Left ventricle myocardium superior (tissue), 1 donor: ENCODE results near the gene MERTK. TPM values are rescaled to one million over a fixed set of nuclear protein-coding genes. Genes with fewer than 3 reads are reported as not detected.
"Not testable (repeated sequence)": the region's sequence is repeated elsewhere in the genome, so short reads cannot be mapped to it uniquely, and the experiment has no call there.

Source experiments
- ATAC-seq: fragments of 200-7000 bp; cut with Tn5 transposase; one replicate; pipeline ENCODE4 v1.9.1; 2020; ENCODE audit warnings: mild to moderate bottlenecking, moderate library complexity
- DNase-seq: peaks from one replicate; pipeline ENCODE4 v3.0.0-alpha.2; 2020
- intact Hi-C: fragments of 100-400 bp; cut with micrococcal nuclease; formaldehyde crosslinking; loops from one replicate; pipeline ENCODE4 v1.11.0; 2022
- total RNA-seq: library from RNA; stranded (reverse); fragmentation: NEBNext Ultra II Directional; extraction: Animal tissue kit (Norgen Biotek cat#: 25700); gene quantifications from one replicate; pipeline ENCODE4 v1.2.1, GENCODE V29; 2021
- donor health status: DM: no; HTN: yes; CAD: no; lungs with severe emphysema.

Gene MERTK
- total RNA-seq, 1 donor from 2014 or later, result 5.0 TPM

DNA sequence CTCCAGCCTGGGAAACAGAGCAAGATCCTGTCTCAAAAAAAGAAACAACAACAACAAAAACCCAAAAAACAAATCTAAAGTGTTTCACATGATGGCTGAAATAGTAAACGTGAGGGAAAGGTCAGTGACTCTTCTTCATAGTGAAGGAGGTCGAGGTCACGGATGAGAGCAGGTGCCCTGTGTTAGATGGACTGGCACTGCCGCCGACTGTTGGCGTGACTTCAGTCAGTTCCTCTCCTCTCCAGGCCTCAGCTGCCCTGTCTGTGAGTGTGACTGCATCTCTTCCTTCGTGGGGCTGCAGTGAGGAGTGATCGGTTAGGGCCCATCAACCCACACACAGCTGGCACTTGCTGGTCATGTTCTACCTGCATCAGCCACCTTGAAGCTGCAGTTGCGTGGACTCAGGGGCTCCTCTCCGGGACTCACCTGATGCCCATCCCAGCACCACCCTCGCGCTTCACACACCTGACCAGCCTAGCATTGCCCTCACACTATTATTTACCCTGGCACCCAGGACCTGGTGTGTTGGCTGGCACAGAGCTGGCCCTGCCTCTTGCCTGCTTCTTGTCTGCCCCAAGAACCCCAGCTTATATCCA, 126.6 kb downstream of the MERTK start:
- intact Hi-C loops, result no loop called here
- ATAC-seq (no peak), DNase-seq (no peak)

DNA sequence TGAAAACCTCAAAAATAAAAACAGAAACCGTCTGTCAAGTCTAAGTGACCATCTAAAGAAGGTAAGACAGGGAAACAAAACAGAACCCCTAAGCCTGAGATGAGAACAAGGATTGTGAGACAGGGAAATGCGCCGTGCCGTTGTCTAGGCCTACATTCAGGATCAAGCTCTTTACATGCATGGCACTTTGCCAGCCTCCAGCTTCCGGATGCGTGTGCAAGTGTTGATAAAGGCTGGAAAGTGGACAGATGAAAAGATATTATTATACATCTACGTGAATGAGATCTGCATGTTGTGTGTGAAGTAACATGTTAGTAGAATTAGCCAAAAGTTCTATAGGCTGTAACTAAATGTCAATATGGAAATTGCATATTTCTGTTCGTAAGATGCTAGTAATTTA, 128.1 kb downstream of the MERTK start:
- DNase-seq (no peak), ATAC-seq (no peak)
- intact Hi-C loops, result no loop called here

DNA sequence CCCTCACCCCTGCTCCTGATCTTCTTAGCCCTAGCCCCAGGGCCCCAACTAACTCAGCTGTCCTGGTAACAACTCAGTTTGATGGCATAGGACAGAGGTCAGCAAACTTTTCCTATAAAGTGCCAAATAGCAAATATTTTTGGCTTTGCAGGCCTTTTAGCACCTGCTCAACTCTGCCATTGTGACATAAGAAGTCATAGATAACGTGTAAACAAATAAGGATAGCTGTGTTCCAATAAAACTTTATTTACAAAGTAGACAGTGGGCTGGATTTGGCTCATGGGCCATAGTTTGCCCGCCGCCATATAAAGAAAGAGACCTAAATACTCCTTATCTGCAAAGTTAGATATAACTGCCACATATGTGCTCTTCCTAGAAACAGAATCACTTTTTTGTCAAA, 129.4 kb downstream of the MERTK start:
- intact Hi-C loops, result no loop called here
- ATAC-seq (no peak), DNase-seq (no peak)

DNA sequence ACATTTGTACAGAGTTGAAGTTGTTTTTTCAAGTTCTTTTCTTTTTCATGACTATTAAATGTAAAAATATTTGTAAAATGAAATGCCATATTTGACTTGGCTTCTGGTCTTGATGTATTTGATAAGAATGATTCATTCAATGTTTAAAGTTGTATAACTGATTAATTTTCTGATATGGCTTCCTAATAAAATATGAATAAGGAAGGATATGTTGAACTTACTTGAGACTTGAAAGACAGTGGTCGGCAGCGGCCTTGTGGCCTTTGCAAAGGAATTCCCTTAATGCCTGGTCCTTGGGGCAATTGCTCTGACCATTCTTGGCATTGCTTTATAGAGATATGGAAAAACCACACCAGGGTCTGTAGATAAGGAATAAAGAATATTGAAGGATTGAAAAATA, 130.8 kb downstream of the MERTK start:
- ATAC-seq, result no peak
- intact Hi-C loops, result no loop called here
- DNase-seq, result no peak

DNA sequence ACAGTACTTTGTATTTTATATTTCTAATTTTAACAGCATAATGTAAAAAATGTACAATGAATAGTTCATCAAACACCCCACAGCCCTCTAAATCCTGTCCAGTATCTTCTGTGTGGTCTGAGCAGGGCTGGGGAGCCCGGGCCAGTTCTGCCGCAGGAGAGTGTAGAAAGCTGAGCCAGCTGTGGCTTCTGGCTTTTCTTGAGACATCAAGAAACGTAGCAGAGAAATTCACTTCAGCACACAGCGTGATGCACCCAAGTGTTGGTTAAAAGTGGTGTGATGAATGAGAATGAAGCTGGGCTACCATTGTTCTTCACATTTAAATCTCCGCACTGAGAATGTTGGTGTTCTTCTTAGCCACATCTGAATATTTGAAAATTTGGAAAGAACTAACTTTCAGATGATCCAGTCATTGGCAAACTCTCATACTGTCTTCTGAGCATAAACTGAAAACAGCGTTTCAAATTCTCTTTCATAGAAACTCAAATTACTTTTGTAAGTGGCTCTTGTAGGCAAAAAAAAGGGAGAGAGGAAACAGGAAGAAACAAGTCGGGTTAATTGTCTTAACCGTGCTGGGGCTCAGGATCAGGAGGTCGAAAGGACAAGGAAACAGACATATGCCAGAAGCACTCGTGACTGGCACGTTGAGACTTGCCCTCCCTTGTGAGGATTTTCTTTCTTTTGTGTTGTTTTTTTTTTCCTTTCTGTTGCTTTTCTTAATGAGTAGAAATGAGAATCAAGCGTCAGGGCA, 133.2 kb downstream of the MERTK start:
- ATAC-seq (peak; percentile 57), DNase-seq (no peak)
- intact Hi-C loops, result loop anchor here (10.0 kb wide), 1 partner anchor 57 kb away; no protein-coding TSS in a partner anchor

DNA sequence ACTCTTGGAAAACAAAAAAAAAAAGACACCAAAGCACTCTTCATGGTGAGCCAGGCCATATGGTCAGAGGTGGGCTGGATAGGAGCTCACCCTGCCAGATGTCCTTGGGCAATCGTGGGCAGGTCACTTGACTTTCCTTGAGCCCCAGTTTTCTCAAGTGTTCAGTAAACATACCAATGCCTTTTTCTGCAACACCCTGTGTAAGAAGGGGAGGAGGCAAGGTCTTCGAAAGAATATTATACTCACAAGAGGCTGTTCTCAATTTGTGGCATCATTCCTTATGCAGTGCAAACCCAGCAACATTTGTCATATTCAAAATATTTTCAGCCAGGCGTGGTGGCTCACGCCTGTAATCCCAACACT, 133.8 kb downstream of the MERTK start:
- intact Hi-C loops, result loop anchor here (10.0 kb wide), 1 partner anchor 57 kb away; no protein-coding TSS in a partner anchor
- ATAC-seq (peak; percentile 52), DNase-seq (no peak)

DNA sequence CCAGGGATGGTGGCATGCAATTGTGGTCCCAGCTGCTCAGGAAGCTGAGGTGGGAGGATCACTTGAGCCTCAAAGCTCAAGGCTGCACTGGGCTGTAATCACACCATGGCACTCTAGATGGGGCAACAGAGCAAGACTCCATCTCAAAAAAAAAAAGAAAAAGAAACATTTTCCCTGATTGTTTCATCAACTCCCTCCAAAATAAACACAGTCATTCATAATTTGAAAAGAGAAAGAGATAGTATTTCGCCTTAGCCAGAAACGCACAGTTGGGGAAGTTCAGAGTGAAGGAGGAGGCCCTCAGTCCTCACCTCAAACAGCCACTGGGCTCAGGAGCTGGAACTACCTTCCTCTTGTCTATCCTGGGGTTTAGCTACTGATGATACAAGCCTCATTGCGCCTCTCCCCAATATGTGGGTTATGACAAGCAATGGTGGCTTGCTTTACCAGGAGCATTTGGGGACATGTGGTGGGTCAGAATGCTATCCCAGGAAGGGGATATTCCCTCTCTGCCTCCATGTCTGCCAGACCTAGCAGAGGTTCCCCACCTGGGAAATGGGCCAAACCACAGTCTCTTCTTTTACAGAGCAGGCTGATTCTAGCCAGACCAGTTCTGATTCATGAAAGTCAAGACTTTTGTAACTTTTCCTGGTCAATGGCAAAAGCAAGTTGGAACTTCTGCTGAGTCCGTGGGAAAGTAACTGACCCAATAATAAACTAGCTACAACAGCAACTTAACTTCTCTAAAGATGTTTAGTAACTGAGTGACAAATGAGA, 134.5 kb downstream of the MERTK start:
- intact Hi-C loops, result loop anchor here (10.0 kb wide), 1 partner anchor 58 kb away; no protein-coding TSS in a partner anchor
- ATAC-seq (peak; percentile 78), DNase-seq (no peak)

DNA sequence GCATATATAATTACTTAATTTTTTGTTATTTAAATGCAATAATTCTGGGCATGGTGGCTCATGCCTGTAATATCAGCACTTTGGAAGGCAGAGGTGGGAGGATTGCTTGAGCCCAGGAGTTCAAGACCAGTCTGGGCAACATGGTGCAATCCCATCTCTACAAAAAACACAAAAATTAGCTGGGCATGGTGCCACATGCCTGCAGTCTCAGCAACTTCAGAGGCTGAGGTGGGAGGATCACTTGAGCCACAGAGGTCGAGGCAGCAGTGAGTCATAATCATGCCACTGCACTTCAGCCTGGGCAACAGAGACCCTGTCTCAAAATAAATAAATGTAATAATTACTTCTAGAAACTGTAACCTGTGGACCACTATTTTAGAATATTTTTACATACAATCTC, 135.2 kb downstream of the MERTK start:
- ATAC-seq (peak; percentile 23), DNase-seq (no peak)
- intact Hi-C loops, result loop anchor here (10.0 kb wide), 1 partner anchor 59 kb away; no protein-coding TSS in a partner anchor

DNA sequence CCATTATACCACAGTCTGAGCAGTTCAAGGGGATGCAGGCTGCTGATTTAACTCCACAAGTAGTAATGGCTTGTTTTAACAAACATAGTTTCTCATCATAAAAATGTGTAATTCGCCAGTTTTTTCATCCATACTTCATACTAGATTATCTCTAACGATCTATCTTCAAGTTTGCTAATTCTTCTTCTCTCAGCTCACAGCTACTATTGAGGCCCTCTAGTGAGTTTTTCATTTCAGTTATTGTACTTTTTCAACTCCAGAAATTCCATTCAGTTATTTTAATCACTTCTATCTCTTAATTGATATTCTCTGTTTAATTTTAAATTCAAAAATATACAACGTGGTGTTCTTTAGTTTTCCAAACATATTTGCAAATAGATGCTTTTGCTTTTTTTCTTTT, 136.5 kb downstream of the MERTK start:
- intact Hi-C loops, result loop anchor here (10.0 kb wide), 1 partner anchor 60 kb away; no protein-coding TSS in a partner anchor
- DNase-seq (no peak), ATAC-seq (no peak)

DNA sequence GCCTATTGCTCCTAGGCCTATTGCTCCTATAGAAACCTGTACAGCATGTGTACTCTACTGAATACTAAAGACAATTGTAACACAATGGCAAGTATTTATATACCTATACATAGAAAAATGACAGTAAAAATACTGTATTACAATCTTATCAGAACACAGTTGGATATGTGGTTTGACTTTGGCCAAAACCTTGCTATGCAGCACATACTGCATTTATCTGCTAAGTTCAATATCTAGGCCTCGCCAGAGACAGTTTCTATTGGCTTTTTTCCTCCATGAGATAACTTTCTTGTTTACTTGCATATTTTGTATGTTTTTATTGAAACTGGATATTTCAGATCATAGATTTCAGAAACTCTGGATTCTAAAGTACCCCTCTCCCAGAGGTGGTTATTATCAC, 137.4 kb downstream of the MERTK start:
- DNase-seq (no peak), ATAC-seq (no peak)
- intact Hi-C loops, result loop anchor here (10.0 kb wide), 1 partner anchor 61 kb away; no protein-coding TSS in a partner anchor

DNA sequence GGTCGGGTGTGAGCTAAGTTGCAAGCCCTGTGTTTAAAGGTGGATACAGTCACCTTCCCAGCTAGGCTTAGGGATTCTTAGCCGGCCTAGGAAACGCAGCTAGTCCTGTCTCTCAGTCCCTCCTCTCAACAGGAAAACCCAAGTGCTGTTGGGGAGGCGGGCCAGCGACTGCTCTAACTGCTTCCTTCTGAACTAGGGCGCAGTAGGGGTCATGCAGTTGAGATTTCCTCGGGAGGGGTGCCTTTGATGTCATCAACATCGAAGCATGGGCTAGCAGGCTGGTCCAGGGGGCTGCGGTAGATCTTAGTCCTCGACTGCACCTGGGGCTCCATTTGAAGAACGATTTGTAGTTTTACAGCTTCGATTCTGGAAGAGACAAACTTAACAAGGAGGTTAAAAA, 141.1 kb downstream of the MERTK start:
- not testable (repeated sequence) for DNase-seq, ATAC-seq
- intact Hi-C loops, result loop anchor here (10.0 kb wide), 1 partner anchor 65 kb away; no protein-coding TSS in a partner anchor

DNA sequence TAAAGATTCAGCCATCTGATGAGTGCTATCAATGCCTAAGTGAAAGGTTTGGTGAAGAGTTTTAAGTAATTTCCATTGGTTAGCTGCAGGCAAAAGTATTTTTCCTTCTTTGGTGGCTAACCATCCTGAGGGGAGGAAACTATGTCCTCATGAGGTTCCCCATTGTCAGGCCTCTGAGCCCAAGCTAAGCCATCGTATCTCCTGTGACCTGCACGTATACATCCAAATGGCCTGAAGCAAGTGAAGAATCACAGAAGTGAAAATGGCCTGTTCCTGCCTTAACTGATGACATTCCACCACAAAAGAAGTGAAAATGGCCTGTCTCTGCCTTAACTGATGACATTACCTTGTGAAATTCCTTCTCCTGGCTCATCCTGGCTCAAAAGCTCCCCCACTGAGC, 141.7 kb downstream of the MERTK start:
- DNase-seq, ATAC-seq, intact Hi-C loops: not testable (repeated sequence)

DNA sequence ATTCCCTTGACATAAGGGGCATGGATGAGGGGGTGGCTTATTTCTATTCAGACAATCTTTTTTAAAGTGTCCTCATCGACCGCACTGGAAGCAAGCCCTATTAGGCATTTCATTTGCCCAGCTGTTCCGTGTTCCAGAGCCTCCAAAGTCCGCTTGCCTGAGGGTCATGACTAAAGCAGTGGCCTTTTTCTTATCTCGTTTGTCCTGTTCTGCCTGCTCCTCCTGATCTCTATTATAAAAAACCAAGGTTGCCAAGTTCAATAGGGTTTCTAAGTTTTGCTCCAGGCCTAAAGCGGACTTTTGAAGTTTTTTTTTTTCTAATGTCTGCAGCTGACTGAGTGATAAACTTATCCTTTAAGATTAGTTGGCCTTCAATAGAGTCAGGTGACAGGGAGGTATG, 143.1 kb downstream of the MERTK start:
- ATAC-seq, DNase-seq, intact Hi-C loops: not testable (repeated sequence)

DNA sequence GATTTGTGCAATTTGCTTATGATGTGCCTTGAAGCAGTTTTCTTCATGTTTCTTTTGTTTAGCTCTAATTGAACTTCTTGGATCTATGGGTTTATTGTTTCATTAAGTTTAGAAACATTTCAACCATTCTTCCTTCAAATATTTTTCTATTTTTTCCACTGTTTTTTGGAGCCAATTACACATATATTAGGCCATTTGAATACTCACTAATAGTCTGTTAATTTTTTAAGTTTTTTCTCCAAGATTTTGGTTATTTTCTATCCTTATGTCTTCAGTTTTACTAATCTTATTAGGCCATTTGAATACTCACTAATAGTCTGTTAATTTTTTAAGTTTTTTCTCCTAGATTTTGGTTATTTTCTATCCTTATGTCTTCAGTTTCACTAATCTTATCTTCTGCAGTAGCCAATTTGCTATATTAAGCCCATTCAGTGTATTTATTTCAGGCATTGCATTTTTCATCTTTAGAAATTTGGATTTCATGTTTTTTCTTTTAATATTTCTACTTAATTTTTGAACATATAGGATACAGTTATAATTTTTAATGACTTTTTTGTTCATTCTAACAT, 147.1 kb downstream of the MERTK start:
- ATAC-seq (no peak), DNase-seq (no peak)
- intact Hi-C loops, result no loop called here

DNA sequence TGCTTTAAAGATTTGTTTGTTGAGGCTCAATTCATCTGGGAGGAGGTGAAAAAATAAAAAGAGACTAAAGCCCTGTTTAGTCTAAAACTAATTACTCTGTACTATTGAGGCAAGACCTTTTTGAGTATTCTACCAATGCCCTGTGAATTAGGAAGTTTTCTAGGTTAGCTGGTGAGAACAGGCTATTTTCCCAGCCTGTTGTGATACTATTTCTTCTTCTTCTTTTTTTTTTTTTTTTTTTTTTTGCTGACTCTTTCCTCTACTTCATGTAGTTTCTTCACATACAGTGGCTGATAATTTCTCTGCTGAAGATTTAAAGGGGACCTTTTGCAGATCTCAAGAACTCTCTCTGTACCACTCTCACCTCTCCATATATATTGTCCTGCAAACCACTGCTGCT, 147.8 kb downstream of the MERTK start:
- intact Hi-C loops, result no loop called here
- DNase-seq, result no peak
- no peak for ATAC-seq

DNA sequence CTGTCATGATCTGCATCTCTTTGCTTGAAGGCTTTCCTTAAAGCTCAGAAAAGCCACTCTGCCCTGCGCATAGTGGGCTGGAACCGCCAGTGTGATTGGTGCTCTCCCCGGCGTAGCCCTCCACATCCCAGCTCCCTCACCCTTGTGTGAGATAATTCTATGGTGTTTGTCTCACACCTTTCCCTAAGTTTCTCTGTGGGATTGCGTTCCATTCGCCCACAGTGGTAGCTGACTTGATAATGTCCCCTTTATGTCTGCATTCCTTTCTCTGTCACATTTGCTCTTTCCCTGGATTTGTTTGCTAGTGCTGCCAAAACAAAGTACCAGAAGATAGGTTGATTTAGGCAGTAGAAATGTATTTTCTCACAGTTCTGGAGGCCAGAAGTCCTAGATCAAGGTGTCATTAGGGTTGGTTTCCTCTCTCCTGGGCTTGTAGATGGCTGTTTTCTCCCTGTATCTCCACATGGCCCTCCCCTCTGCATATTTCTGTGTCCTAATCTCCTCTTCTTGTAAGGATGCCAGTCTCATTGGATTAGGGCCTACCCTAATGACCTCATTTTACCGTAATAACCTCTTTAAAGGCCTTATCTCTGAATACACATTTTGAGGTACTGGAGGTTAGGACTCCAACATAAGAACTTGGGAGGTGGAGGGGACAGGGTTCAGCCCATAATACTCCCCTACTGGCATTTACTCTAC, 149.3 kb downstream of the MERTK start:
- peak; percentile 88 for ATAC-seq

DNA sequence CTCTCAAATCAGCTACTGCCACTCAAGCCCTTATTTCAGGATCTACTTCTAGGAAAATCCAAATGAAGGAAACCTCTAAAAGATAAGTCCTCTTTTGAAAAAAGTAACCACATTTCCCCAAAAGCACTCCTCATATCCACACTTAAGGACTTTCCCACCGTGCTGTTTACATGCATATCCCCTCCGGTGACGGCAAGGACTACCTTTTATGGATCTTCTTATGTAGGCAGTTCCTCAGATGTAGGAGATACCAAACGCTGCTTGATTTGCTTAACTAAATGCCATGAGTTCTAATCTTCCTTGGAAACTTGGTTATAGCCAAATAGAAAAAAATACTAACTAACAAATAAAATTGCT, 149.8 kb downstream of the MERTK start:
- no peak for DNase-seq
- no peak for ATAC-seq
- intact Hi-C loops, result no loop called here

More for the DNA sequence above, 149.3 kb downstream of the MERTK start:
- DNase-seq, result no peak
- intact Hi-C loops, result no loop called here

DNA sequence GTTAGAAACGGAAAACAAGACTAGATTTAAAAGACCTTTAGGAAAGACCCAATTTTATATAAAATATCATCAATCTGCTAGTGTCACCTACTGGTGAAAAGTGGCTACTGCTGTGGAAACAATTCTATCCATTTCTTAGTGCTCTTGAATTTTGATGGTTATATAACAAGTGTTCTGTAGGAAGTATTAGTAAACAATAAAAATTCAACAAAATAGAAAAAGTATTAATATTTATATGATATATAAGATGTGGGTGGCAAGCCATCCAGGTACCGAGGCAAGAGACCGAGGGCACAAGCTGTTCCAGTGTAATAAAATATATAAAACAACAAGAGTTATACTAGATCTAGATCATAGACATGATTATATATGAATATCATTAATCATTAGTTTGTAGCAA, 150.5 kb downstream of the MERTK start:
- DNase-seq (no peak), ATAC-seq (peak; percentile 77)
- intact Hi-C loops, result no loop called here

DNA sequence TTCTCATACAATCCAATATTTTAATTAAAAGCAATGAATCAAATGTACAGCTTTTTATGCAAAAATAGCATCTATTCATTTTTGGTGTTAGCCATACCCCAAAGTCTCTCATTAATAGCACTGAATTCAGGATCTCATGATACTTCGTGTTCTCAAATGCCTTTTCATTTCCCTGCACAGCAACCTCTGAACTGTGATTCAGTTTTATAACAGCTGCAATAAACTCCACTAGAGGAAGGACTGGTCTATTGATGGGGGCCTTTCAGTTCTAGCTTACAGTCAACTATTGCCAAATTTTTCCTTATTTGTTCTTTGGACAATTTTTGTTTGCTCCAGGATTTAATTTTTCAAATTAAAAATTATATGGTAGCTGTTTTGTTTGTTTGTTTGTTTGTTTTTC, 151.9 kb downstream of the MERTK start:
- no peak for DNase-seq
- intact Hi-C loops, result loop anchor here (5.0 kb wide), 1 partner anchor 163 kb away; no protein-coding TSS in a partner anchor
- ATAC-seq, result no peak
